ENCODE data around the gene PARN. TPM values are rescaled to one million over a fixed set of nuclear protein-coding genes. Genes with fewer than 3 reads are reported as not detected.

PARN gene
- total RNA-seq, 1 experiment from 2014 or later, result 57.8 TPM

DNA sequence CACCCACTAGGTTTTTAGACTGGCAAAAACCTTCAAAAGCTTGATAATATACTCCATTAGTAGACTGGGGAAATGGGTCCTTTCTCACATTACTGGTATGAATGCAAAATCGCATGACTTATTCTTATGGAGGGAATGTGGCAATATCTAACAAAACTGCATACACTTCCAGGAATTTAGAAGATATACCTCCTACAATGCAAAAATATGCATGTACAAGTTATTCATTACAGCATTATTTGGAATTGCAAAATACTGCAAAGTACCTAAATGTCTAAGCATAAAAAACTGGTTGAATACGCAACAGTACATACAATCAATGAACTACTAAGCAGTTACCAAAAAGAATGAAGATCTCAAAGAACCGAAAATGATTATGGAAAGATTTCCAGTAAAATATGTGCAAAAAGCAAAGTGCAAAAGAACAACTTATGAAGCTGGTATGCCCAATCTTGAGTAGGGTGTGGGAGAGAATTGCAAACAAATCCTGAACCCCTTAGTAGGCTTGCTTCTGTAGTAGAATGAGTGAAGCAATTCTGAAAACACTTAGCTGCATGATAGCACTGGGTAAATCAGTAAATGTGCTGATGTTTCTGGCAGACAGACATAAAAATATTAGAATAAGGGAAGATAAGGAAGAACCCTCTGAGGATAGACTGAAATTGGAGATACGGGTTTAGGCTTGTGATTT lies 180.1 kb downstream of the PARN start:
- no peak overlapping the region for H3K27ac ChIP-seq (ENCODE audit: low read length)
- CTCF ChIA-PET, result interaction anchor here (0.6 kb wide), 1 partner anchor 697 kb away, joined by 3 read pairs; no protein-coding TSS in a partner anchor
- no peaks in the 10 kb centered on the region for H3K4me1 ChIP-seq (ENCODE audit: control insufficient read depth, insufficient read depth, low read length)
- ATAC-seq, result no peak
- intact Hi-C loops (cut with micrococcal nuclease; ENCODE audit: unreplicated experiment), result loop anchor here (5.0 kb wide), 1 partner anchor 67 kb away; no protein-coding TSS in a partner anchor
- no TSS peak for BruUV-seq (replicated peaks)
- DNase-seq (ENCODE audit: low read depth, low spot score), result no peak
- H3K36me3 ChIP-seq (ENCODE audit: control insufficient read depth, insufficient read depth, low read length), result no peaks in the 10 kb centered on the region; the same call in 1 of the 2 replicates
- H3K9me3 ChIP-seq (ENCODE audit: control insufficient read depth, insufficient read depth, low read depth, low read length), result no peaks in the 10 kb centered on the region
- POLR2A ChIA-PET, result no interaction called here
- H3K4me3 ChIP-seq (ENCODE audit: low read depth in 2 of 2, low read length in 2 of 2), result no peak overlapping the region
- TF ChIP-seq TCF7L2 (IDR thresholded peaks at IDR 0.05; ENCODE audit: low read depth, low read length) (no peak), POLR2AphosphoS5 (IDR thresholded peaks at IDR 0.05; ENCODE audit: low read depth, low read length) (no peak), REST (IDR thresholded peaks at IDR 0.05; ENCODE audit: insufficient read depth in 1 of 2, low read depth in 2 of 2, low read length in 1 of 2) (no peak), SIN3A (IDR thresholded peaks at IDR 0.05; ENCODE audit: borderline replicate concordance, insufficient read depth, low read depth, low read length) (no peak)
- TF ChIP-seq, protein P1, sequence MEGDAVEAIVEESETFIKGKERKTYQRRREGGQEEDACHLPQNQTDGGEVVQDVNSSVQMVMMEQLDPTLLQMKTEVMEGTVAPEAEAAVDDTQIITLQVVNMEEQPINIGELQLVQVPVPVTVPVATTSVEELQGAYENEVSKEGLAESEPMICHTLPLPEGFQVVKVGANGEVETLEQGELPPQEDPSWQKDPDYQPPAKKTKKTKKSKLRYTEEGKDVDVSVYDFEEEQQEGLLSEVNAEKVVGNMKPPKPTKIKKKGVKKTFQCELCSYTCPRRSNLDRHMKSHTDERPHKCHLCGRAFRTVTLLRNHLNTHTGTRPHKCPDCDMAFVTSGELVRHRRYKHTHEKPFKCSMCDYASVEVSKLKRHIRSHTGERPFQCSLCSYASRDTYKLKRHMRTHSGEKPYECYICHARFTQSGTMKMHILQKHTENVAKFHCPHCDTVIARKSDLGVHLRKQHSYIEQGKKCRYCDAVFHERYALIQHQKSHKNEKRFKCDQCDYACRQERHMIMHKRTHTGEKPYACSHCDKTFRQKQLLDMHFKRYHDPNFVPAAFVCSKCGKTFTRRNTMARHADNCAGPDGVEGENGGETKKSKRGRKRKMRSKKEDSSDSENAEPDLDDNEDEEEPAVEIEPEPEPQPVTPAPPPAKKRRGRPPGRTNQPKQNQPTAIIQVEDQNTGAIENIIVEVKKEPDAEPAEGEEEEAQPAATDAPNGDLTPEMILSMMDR (IDR thresholded peaks at IDR 0.05), result no peak
- no peaks in the 10 kb centered on the region for H3K27me3 ChIP-seq (ENCODE audit: control insufficient read depth, insufficient read depth, low read length)
- in situ Hi-C loops (cut with HindIII; ENCODE audit: low pct_unique_long_range_greater_than_20kb, low sequenced_read_pairs), result no loop called here

GRCh38 chr16:14449334-14449733 lies 180.7 kb downstream of the PARN start:
- intact Hi-C loops (cut with micrococcal nuclease; ENCODE audit: unreplicated experiment), result no loop called here
- no peak overlapping the region for H3K27ac ChIP-seq (ENCODE audit: low read length)
- no peaks in the 10 kb centered on the region for H3K4me1 ChIP-seq (ENCODE audit: control insufficient read depth, insufficient read depth, low read length)
- POLR2A ChIA-PET, result no interaction called here
- no peaks in the 10 kb centered on the region for H3K27me3 ChIP-seq (ENCODE audit: control insufficient read depth, insufficient read depth, low read length)
- in situ Hi-C loops (cut with HindIII; ENCODE audit: low pct_unique_long_range_greater_than_20kb, low sequenced_read_pairs), result no loop called here
- no TSS peak for BruUV-seq (replicated peaks)
- no peaks in the 10 kb centered on the region for H3K9me3 ChIP-seq (ENCODE audit: control insufficient read depth, insufficient read depth, low read depth, low read length)
- no peak overlapping the region for H3K4me3 ChIP-seq (ENCODE audit: low read depth in 2 of 2, low read length in 2 of 2)
- CTCF ChIA-PET, result interaction anchor here (0.6 kb wide), 1 partner anchor 698 kb away, joined by 3 read pairs; no protein-coding TSS in a partner anchor
- H3K36me3 ChIP-seq (ENCODE audit: control insufficient read depth, insufficient read depth, low read length), result no peaks in the 10 kb centered on the region; the same call in 1 of the 2 replicates
- no peak for DNase-seq (ENCODE audit: low read depth, low spot score)
- ATAC-seq, result no peak
- TF ChIP-seq POLR2AphosphoS5 (IDR thresholded peaks at IDR 0.05; ENCODE audit: low read depth, low read length) (no peak), SIN3A (IDR thresholded peaks at IDR 0.05; ENCODE audit: borderline replicate concordance, insufficient read depth, low read depth, low read length) (no peak), REST (IDR thresholded peaks at IDR 0.05; ENCODE audit: insufficient read depth in 1 of 2, low read depth in 2 of 2, low read length in 1 of 2) (no peak), TCF7L2 (IDR thresholded peaks at IDR 0.05; ENCODE audit: low read depth, low read length) (no peak)
- TF ChIP-seq, protein P1 (IDR thresholded peaks at IDR 0.05), result no peak
